OCI-LY1 (cell line): Measurements from ENCODE around the gene MET.

Source experiments
- CTCF ChIP-seq: fragments of 200-600 bp; sonication (generic), shearing (Covaris generic); IDR thresholded peaks from 2 replicates; pipeline ENCODE4 v1.5.1; 2017; ENCODE audit warnings: mild to moderate bottlenecking, antibody characterized with exemption, low read length, moderate library complexity, mixed read lengths
- EZH2 ChIP-seq: fragments of 200-600 bp; sonication (generic), shearing (Covaris generic); IDR thresholded peaks from 2 replicates; pipeline ENCODE4 v1.8.0; 2017; ENCODE audit warnings: borderline replicate concordance, mixed run types, mild to moderate bottlenecking, antibody characterized with exemption, low read length, moderate library complexity, mixed read lengths

GRCh38 chr7:116840256-116840655, 168.3 kb downstream of the MET start:
- TF ChIP-seq EZH2: no peak
- TF ChIP-seq CTCF: no peak
